Measurements from ENCODE around the gene GPRC5C.

DNA sequence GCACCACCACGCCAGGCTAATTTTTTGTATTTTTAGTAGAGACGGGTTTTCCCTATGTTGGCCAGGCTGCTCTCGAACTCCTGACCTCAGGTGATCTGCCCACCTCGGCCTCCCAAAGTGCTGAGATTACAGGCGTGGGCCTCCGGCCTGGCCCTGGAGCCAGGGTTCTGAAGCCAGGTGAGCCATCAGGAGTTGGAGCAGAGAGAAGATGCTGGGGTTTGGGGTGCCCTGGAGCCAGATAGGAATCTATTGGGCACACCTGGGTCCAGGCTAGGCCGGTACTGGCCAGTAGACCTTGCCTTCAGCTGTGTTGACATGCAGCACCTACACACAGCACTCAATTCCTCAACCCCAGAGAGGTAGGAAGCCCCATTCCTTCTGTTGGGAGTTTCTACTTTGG lies 29.1 kb downstream of the GPRC5C start:
- no peak for TF ChIP-seq CTCF (IDR thresholded peaks at IDR 0.05)
- TF ChIP-seq POLR2A (IDR thresholded peaks at IDR 0.05) = no peak
